GM18909 (cell line): ENCODE results near the gene RIPOR3.
A peak's percentile ranks its signal among the peaks of the same experiment; 100 is the strongest.

Experiments used
- ATAC-seq: cut with Tn5 transposase; IDR thresholded peaks from one replicate; pipeline ENCODE4 v1.9.1; 2021; ENCODE audit warnings: mild to moderate bottlenecking; ENCODE audit not compliant: unreplicated experiment, poor library complexity

Gene RIPOR3, protein sequence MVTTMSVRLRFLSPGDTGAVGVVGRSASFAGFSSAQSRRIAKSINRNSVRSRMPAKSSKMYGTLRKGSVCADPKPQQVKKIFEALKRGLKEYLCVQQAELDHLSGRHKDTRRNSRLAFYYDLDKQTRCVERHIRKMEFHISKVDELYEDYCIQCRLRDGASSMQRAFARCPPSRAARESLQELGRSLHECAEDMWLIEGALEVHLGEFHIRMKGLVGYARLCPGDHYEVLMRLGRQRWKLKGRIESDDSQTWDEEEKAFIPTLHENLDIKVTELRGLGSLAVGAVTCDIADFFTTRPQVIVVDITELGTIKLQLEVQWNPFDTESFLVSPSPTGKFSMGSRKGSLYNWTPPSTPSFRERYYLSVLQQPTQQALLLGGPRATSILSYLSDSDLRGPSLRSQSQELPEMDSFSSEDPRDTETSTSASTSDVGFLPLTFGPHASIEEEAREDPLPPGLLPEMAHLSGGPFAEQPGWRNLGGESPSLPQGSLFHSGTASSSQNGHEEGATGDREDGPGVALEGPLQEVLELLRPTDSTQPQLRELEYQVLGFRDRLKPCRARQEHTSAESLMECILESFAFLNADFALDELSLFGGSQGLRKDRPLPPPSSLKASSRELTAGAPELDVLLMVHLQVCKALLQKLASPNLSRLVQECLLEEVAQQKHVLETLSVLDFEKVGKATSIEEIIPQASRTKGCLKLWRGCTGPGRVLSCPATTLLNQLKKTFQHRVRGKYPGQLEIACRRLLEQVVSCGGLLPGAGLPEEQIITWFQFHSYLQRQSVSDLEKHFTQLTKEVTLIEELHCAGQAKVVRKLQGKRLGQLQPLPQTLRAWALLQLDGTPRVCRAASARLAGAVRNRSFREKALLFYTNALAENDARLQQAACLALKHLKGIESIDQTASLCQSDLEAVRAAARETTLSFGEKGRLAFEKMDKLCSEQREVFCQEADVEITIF

DNA sequence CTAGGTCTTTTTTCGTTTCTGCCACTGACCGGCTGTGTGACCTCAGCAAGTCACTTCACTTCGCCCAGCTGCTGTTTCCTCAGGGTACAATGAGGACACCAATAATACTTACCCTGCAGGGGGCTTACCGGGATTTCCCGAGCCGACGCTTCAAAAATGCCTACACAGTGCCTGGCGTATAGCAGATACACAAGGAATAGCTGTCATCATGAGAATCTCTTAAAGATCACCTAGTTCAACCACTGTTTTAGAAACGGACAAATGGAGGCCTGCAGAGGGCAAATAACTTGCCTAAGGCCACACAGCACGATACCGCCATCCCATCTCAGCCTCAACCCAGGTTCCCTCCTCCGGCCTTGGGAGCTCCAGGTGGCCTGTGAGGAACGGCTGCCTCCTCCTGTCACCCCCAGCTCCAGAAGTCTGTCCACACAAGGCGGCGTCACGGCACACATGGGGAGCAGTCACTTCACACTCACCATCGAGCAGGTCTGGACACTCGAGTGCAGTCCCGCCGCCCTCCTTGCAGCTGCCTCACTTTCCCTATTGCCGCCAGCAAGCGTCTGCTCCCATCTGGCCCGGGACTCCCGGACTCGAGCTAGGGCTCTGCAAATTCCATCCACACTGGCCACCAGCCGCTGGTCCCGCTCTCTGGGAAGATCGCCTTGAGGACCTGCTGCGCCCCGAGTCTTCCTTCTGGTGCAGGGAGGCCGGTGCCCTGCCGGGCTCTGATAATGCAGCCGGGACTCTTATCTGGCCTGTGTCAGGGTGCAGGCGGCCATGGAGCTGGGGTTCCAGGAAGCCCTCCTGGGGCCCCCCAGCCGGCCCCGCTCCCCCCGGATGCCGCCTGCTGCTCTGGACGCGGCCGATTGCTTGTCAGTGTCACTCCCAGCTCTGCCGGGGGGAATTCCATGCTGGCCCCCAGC, at the start of gene RIPOR3:
TSS of gene RIPOR3 (minus strand) at position 893 of the 923 bp plus-strand sequence. CDS start at position 479, 414 bp downstream.
- ATAC-seq, result no peak

DNA sequence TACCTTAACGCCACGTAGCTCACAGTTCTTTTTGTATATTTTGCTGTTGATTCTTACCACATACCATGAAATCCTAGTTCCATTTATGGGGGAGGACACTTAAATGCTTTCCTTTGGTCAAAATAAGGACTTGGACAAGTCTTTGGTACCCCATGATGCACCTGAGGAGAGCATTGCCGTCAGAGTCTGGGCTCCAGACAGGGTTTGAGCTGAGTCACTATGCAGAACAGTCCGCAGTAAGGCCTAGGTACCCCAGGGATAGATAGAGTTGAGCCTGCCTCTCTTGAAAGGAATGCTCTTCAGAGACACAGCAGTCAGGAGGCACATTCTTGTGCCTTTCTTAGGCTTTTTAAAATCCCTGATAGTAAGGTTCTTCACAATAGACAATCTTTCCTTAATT, 46.0 kb upstream of the RIPOR3 start:
- no peak for ATAC-seq

DNA sequence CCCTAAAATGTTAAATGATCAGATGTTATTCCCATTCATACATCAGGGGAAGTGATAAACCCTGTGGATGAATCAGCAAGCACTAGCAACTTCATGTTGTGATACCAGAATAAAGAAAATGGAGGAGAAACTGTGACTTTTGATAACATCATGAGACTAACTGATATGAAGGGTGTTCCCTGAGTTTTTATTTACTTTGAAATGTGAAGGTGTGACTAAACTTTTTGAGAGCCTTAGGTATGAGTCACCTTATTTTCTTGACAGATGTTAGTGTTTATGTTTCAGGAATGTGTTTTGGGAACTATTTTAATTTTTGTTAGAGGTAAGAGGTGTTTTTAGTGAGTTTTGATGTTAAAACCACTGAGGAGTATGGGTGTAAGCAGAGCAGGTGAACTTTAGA, 44.5 kb upstream of the RIPOR3 start:
- no peak for ATAC-seq

DNA sequence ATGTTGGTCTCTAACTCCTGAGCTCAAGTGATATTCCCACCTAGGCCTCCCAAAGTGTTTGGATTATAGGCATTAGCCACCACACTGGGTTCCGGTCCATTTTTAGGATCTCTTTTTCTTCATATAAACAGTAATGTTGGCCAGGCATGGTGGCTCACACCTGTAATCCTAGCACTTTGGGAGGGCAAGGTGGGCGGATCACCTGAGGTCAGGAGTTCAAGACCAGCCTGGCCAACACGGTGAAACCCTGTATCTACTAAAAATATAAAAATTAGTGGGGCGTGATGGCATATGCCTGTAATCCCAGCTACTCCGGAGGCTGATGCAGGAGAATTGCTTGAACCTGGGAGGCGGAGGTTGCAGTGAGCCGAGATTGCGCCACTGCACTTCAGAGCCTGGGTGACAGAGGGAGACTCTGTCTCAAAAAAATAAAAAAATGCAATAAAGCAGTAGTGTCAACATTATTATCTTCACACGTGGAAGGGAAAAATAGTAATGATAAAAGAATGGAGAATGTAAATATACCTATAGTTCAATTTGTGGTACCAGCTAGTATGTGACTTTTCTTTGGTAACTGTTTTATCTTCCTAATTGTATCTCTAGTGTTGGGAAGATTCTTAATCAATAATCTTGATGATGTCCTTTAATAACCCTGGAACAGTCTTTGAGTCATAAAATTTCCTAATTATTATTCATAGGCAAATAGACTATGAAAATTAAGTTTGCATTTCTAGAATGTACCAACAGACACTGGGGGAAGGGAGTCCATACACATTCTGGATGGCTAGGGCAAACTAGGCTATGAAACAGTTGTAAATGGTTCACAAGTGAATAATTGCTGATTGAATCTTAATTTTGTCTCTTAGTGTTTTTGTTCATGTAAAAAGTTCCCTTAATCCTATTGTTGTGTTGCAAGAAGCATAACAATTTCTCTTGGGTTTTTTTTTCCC, 43.7 kb upstream of the RIPOR3 start:
- ATAC-seq, result no peak

DNA sequence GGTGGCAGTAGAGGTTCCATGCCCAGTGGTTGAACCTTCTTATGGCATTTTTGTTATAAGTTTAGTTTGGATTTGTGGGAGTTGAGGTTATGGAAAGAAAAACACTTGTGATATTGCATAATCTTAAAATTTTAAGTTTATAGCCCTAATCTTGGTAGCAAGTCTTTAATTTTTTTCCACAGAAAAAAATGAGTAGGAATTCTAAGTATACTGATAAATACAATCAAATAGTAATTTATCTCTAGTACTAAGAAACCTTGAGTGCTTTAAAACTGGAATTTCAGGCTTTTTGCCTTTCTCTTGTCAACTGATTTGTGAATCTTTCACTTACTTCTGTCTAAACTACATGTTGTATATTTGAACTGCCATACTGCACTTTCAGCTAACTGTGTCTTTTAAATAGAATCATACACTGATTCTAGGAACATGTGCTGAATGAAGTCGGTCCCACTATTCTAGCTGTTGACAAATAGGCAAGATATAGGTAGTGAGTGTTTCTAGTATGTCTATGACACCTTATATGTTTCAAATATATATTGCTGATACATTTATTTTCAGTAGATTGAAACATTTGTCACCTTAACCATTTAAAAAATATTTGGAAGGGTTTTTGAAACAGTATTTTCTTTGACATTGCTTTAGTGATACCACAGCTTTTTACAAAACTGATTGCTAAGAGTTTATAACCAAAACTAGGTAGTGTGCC, 42.5 kb upstream of the RIPOR3 start:
- no peak for ATAC-seq

DNA sequence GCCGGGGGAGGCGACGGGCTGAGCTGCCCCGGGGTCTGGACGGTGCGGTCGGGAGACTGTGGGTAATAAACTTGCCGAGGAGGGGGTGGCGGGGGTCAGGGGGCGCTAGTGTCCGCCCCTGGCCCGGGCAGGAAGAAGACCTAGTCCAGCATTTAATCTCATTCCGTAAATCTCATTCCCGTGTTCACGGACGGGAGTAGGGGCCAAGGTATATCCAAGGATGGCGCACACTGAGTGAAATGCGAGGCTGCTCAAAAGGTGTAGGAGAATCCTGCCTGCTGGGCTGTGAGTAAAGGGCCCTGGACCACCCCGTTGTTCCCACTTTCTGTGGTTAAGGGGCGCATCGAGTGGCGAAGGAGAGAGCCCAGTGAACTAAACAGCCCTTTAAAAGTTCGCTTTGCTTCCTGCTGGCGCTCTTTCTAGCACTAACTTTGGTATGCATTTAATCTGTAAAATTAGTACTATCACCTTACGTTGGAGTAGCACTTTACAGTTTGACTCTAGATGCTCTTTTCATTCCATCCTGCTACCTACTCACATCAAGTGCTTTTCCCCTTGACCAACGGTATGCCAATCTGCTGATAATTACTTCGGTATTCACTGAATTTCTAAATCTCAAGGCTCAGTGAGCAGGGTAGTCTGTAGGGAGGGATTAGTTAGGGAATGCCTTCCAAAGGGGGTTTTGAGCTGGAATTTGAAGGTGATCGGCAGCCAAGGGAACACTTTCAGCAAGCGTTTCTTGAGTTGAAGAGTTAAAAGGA, 40.8 kb upstream of the RIPOR3 start:
- no peak for ATAC-seq

DNA sequence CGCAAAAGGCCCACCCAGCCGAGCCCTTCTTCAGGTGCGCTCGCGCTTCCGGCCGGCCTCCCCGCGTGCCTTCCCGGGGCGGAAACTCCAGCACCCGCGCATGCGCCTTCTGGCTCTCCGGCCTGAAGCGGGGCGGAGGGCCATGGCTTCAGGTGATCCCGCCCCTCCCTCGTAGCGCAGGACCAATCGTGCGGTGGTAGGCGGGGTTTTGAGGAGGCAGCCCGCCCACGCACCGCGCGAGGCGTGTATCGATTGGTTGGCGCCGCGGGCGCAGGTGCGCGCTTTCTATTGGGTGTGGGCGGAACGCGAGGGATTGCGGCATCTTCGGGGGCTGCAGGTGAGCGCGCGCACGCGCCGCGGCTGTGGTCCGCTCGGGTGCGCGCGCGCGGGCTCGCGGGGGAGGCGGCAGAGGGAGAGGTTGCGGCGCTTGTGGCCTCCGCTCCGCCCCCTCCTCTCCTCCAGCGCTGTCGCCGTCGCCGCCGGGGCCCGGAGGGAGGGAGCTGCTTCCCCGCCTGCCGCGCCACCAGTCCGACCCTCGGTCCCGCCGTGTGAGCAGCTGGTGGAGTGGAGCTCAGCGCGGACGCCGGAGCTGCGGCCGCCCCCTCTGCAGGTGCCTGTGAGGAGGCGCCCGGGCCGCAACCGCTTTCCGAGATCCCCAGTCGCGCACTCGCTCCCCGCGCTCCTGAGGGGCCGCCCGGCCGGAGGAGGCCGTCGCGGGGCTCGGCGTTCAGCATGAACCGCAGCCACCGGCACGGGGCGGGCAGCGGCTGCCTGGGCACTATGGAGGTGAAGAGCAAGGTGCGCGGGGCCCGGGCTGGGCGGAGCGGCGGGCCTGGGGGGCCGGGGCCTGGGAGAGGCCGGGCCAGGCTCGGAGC, 40.0 kb upstream of the RIPOR3 start, which contains the start of gene PARD6B:
TSS of gene PARD6B (plus strand) at position 526 of the 875 bp plus-strand sequence. CDS start at position 733, 207 bp downstream.
- peak; percentile 92 for ATAC-seq

DNA sequence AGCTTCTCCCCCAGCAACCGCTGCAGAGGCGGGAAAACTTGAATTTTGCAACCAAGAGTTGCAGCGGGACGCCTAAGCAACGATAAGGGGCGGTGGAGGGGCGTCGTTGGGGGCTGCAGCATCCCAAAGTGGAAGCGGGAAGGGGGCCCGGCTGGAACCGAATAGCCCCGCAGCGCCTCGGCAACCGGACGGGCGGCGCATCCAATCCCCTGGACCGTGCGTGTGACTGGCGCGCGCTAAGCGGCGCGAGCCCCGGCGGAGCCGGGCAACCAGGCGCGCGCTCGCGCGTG, 39.4 kb upstream of the RIPOR3 start:
- no peak for ATAC-seq

DNA sequence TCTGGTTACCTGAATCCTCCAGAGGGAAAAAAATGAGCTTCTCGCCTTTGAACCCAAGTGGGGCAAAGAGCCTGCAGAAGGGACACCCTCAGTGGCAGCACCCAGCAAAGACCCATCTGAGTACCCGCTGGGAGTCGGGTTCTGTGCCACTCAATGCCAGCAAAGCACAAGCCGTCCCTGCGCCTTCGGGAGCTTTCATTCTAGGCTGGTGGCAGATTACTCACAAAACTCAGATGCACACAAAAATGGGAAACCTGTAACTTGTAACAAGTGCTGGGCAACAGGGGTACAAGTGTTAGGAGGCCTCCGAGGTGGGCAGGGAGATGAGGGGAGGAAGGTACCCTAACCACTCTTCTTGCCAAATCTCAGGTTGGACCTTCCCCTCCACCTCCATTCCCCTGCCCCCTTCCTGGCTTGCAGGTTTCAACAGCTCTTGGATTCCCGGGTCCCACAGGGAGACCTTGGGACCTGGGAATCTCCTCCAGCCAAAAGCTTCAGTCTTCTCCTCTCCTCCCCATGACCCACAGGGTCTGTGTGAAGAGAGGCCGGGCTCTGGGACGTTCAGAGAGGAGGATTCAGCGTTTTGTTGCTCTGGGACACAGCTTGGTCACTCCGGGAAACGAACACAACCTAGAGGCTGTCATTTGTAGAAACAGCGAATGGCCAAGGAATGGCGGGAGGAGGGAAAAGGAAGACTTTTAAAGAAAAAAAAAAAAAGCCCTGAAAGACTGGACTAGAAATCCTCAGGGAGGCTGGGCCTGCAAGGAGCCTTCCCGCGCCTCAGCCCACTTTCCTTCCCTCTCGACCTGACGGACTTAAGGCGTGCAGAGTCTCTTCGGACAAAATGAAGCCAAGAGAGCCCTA, 38.8 kb upstream of the RIPOR3 start:
- no peak for ATAC-seq

DNA sequence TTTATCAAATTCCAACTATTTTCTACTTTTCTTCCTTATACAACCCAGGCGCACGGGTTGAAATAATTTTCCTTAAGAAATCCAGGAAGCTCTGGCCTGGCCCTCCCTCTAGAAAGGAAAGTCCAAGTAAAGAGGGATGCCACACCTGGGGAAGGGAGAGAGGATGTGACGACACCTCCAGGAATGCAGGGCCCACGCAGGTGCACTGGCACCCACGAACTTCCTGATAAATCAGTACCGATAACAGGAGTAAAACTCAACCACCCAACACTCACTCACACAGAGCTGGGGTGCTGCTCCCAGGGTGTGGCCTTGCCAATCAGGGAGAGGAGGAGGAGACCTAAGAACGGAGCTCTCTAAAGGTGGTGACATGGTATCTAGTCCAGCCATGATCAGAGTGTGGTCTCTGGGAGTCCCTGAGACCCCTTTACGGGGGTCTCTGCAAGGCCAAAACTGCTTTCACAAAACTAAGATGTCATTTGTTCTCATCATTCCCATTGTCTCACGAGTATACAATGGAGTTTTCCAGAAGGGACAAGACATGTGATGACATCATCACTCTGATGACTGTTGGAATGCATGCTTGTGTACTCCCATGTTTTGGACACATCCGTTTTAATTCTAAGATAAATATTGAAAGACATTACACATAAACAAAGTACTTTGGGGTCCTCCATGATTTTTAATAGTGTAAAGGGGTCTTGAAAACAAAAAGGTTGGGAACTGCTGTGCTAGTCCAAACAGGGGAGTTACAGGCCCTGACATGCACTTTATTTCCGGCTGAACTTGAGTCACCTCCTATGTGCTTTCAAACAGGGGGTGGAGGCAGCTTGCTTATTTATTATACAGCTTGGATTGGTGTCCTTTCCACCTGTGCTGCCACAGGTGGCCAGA, 37.9 kb upstream of the RIPOR3 start:
- ATAC-seq, result no peak

DNA sequence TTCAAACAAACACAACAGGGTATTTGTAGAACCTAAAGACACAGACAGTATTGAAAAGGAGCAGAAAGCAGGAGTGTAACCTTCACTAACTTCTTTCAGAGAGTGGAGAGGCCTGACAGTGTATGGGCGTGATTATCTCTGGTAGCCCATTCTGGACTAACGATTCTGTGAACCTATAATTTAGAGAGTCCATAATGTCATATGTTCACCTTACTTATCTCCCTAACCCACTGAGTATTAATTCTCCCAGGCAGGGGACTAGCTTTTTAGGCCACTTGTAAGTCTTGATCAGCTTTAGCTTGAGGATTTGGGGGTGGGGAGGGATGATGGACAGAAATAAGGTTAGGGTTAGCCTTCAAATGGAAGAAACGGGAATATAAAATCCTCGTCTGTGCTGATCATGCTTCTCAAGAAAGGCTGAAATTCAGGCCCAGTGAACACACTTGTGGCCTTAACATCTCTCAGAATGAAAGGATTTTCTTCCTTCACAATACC, 37.2 kb upstream of the RIPOR3 start:
- ATAC-seq, result no peak

DNA sequence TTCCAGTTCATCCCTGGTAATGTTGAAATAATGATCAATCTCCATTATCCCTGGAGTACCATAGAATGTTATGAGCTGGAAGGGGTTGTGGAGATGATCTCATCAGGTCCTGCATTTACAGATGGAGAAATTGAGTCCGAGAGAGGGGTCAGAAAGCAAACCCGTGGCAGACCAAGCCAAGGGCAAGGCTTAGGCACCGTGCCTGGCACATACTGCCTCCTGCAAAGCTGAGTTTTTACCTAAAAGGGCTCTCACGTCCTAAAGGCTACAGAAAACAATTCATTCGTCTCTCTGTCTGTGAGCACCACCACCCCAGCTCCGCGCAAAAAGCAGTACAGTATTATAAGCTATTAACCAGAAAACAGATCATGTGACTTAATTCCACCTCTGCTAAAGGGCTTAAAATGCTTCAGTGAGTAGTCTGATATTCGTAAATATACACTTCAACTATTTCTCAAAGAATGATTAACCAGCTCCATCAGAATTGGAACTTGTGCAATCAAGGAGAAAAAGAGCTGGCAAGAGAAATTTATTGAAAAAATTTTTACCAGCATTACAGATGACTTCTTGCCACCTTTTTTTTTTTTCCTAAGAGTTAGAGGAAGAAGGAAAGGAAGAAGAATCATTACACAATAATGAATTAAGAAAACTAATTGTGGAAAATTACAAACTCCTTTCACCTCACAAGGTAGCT, 36.6 kb upstream of the RIPOR3 start:
- no peak for ATAC-seq

DNA sequence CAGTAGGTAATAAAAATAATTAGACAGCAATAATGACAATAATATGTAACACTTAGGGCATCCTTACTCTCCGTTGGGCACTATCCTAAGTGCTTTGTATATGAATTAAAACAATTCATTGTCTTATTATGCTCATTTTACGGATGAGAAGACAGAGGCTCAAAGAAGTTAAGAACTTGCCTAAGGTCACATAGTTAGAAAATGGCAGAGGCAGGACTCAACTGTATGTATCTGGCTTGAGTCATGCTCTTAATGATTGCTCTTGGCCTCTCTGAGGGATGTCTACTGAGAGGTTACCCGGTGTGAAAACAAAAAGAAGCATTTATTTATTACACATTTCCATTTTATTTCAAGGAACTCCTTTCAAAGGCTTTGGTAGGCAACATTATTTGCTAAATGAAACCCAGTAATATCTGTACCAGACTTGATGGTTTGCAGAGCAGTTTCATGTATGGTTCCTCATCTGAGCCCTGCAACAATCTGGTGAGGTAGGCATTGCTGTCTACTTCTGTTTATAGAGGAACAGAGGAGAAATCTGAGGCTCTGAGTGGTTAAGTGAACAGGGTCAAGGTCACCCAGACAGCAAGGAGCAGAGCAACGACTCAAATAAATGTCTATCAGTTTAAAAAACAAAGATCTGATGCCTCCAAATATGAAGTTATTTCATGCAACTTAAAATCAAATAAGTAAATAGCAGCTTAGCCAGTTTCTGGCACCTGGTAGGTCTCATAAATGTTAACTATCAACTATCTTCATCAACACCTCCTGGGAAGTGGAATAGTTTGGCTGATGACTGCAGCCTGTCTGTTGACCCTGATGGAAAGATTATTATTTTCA, 35.8 kb upstream of the RIPOR3 start:
- no peak for ATAC-seq

DNA sequence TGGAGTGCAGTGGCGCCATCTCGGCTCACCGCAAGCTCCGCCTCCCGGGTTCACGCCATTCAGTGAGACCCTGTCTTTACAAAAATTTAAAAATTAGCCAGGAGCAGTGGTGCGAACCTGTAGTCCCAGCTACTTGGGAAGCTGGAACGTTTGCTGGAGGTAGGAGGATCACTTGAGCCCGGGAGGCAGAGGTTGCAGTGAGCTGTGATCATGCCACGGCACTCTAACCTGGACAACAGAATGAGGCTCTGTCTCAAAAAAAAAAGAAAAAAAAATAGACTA, 34.3 kb upstream of the RIPOR3 start:
- no peak for ATAC-seq
